T-helper 17 cell (primary cell): Measurements from ENCODE around the gene GNB1L. TPM values are rescaled to one million over a fixed set of nuclear protein-coding genes. Genes with fewer than 3 reads are reported as not detected.

Source experiments
- ATAC-seq: fragments of 150-1000 bp; cut with Tn5 transposase; 2 replicates; pipeline ENCODE4 v1.10.0; 2021; ENCODE audit warnings: mild to moderate bottlenecking, moderate library complexity
- DNase-seq, 3 donors: peaks; one replicate each; pipeline versions ENCODE4 v3.0.0 to v3.0.0-alpha.2; 2020 to 2021
- H3K9me3 ChIP-seq: one replicate; pipeline ENCODE4 v1.7.0; 2013; ENCODE audit warnings: low read length, mild to moderate bottlenecking; ENCODE audit not compliant: control insufficient read depth, poor library complexity, severe bottlenecking
- H3K27ac Mint-ChIP-seq: one replicate; pipeline ENCODE4 v1.8.0; 2022; ENCODE audit warnings: mild to moderate bottlenecking, moderate library complexity, mixed read lengths
- H3K27me3 Mint-ChIP-seq: one replicate; pipeline ENCODE4 v1.8.0; 2022; ENCODE audit warnings: mixed read lengths
- H3K36me3 Mint-ChIP-seq: one replicate; pipeline ENCODE4 v1.8.0; 2022; ENCODE audit warnings: low read depth, mixed read lengths
- H3K4me1 Mint-ChIP-seq: one replicate; pipeline ENCODE4 v1.8.0; 2022; ENCODE audit warnings: mild to moderate bottlenecking, mixed read lengths
- H3K4me3 Mint-ChIP-seq: one replicate; pipeline ENCODE4 v1.8.0; 2022; ENCODE audit warnings: mild to moderate bottlenecking, moderate library complexity, mixed read lengths
- total RNA-seq, 4 donors: library from RNA in 2 of 4; stranded (reverse) in 2 of 4; gene quantifications; one replicate each; pipeline ENCODE4 v1.2.3 and lab custom pipeline; 2022 to 2026

Gene GNB1L
- total RNA-seq, 2 donors from 2014 or later, result 5.0 to 6.2 TPM

- ATAC-seq, result no peak
- H3K9me3 ChIP-seq, result no peaks in the 10 kb centered on the region
- Mint-ChIP-seq H3K27me3 (no peaks in the 10 kb centered on the region), H3K27ac (no peak overlapping the region), H3K4me1 (peaks cover 9% of the 10 kb centered on the region), H3K4me3 (no peak overlapping the region), H3K36me3 (no peaks in the 10 kb centered on the region)
- DNase-seq, result peak; percentile 2 to 7 (median 6)
Observed at GRCh38 chr22:19876941-19877625, 22.4 kb upstream of the GNB1L start.

DNA sequence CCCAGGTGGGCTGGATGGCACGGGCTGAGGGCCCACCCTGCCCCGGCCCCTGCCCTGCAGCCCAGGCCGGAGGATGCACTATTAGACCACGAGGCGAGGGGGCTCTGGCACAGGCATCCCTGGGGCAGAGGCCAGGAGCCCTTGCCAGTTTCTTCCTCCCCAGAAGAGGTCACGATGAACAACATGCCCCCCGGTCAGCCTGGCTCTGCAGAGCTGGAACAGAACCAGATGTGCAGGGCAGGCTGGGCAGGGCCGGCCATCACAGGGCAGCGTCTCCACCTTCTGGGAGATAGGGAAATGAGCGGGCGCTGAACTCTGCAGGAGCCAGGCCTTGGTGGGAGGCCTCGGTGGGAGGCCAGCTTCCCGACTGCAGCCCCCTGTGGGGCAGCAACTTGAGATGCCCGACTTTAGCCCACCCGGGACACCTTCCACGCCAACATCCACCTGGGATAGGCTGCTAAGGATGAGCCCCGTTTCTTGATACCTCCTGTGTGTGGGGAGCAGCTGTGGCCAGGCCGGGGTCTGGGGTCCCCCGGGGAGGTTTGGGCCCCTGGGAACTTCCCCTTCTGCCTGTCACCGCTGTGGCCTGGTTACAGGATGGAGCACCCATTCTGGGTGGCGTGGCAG lies 21.8 kb upstream of the GNB1L start:
- Mint-ChIP-seq H3K27me3 (no peaks in the 10 kb centered on the region), H3K4me3 (no peak overlapping the region), H3K4me1 (peaks cover 9% of the 10 kb centered on the region), H3K36me3 (no peaks in the 10 kb centered on the region), H3K27ac (no peak overlapping the region)
- H3K9me3 ChIP-seq, result no peaks in the 10 kb centered on the region
- DNase-seq (peak; percentile 3 to 6 (median 6)), ATAC-seq (no peak)

GRCh38 chr22:19875531-19876313 lies 21.0 kb upstream of the GNB1L start:
- H3K4me3 Mint-ChIP-seq, result no peak overlapping the region

GRCh38 chr22:19875061-19875530 lies 20.4 kb upstream of the GNB1L start:
- no peaks in the 10 kb centered on the region for H3K9me3 ChIP-seq
- DNase-seq (peak in 1 of 3 donors; percentile 6), ATAC-seq (no peak)
- Mint-ChIP-seq H3K4me1 (peaks cover 9% of the 10 kb centered on the region), H3K36me3 (no peaks in the 10 kb centered on the region), H3K4me3 (no peak overlapping the region), H3K27ac (peak overlapping the region; percentile 72), H3K27me3 (no peaks in the 10 kb centered on the region)

More at GRCh38 chr22:19875531-19876313, 21.0 kb upstream of the GNB1L start:
- Mint-ChIP-seq H3K36me3 (no peaks in the 10 kb centered on the region), H3K4me1 (peaks cover 9% of the 10 kb centered on the region), H3K27ac (peak overlapping the region; percentile 72), H3K27me3 (no peaks in the 10 kb centered on the region)
- H3K9me3 ChIP-seq, result no peaks in the 10 kb centered on the region
- DNase-seq, result peak in 2 of 3 donors; percentile 3 to 5
- no peak for ATAC-seq

GRCh38 chr22:19874307-19875060 lies 19.8 kb upstream of the GNB1L start:
- Mint-ChIP-seq H3K4me3 (peak overlapping the region; percentile 64), H3K27ac (peak overlapping the region; percentile 72), H3K4me1 (peaks cover 9% of the 10 kb centered on the region), H3K36me3 (no peaks in the 10 kb centered on the region), H3K27me3 (no peaks in the 10 kb centered on the region)
- peak; percentile 20 to 31 (median 31) for DNase-seq
- peak; percentile 90 for ATAC-seq
- no peaks in the 10 kb centered on the region for H3K9me3 ChIP-seq

- Mint-ChIP-seq H3K4me3 (peak overlapping the region; percentile 64), H3K27me3 (no peaks in the 10 kb centered on the region), H3K27ac (peak overlapping the region; percentile 72), H3K36me3 (no peaks in the 10 kb centered on the region), H3K4me1 (peaks cover 9% of the 10 kb centered on the region)
- ATAC-seq, result peak; percentile 24
- H3K9me3 ChIP-seq, result no peaks in the 10 kb centered on the region
- no peak for DNase-seq
Observed at GRCh38 chr22:19873960-19874306, 19.3 kb upstream of the GNB1L start.

DNA sequence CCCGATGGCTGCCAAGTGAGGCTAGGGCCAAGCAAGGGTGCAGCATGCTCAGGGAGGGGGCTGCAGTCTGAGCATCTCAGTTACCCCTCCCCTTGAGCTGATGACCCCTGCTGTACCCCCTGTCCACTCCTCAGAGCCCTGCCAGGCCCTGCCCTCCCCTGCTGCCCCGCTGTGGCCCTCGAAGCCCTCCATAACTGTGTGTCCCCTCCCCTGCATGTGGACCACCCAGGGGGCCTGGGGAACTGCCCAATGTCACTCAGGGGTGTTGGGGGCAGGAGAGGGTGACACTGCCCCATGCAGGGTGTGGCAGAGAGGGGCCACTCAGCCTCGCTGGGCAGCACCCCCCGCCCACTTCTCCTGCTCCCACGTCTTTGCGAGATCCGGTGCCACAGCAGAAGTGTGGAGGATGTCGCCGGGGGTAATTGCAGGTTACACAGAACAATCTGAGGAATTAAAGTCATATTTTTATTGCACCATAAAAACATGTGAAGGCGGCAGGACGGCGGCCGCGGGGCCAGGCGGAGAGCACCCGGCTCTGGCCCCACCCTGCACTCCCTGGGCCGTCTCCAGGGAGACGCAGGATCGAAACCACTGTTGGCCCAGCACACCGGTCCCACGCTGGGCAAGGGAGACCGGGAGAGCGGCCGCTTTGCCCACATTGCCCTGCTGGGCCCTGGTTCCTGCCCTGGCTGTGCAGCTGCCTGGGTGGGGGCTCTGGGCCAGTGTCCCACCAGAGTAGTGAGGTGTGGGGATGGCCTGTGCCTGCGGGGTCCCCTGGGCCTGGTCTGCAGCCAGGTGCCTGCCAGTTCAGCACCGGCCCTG lies 18.7 kb upstream of the GNB1L start:
- no peaks in the 10 kb centered on the region for H3K9me3 ChIP-seq
- DNase-seq (peak; percentile 0 to 8 (median 6)), ATAC-seq (no peak)
- no peaks in the 10 kb centered on the region for H3K36me3 Mint-ChIP-seq
- H3K4me1 Mint-ChIP-seq, result peaks cover 11% of the 10 kb centered on the region
- H3K27me3 Mint-ChIP-seq, result no peaks in the 10 kb centered on the region
- H3K27ac Mint-ChIP-seq, result peak overlapping the region; percentile 72
- peak overlapping the region; percentile 64 for H3K4me3 Mint-ChIP-seq

GRCh38 chr22:19872779-19873137 lies 18.1 kb upstream of the GNB1L start:
- no peaks in the 10 kb centered on the region for H3K9me3 ChIP-seq
- Mint-ChIP-seq H3K4me1 (peaks cover 15% of the 10 kb centered on the region), H3K27me3 (no peaks in the 10 kb centered on the region), H3K4me3 (no peak overlapping the region), H3K27ac (no peak overlapping the region), H3K36me3 (no peaks in the 10 kb centered on the region)
- ATAC-seq (no peak), DNase-seq (peak in 2 of 3 donors; percentile 2 to 5)

DNA sequence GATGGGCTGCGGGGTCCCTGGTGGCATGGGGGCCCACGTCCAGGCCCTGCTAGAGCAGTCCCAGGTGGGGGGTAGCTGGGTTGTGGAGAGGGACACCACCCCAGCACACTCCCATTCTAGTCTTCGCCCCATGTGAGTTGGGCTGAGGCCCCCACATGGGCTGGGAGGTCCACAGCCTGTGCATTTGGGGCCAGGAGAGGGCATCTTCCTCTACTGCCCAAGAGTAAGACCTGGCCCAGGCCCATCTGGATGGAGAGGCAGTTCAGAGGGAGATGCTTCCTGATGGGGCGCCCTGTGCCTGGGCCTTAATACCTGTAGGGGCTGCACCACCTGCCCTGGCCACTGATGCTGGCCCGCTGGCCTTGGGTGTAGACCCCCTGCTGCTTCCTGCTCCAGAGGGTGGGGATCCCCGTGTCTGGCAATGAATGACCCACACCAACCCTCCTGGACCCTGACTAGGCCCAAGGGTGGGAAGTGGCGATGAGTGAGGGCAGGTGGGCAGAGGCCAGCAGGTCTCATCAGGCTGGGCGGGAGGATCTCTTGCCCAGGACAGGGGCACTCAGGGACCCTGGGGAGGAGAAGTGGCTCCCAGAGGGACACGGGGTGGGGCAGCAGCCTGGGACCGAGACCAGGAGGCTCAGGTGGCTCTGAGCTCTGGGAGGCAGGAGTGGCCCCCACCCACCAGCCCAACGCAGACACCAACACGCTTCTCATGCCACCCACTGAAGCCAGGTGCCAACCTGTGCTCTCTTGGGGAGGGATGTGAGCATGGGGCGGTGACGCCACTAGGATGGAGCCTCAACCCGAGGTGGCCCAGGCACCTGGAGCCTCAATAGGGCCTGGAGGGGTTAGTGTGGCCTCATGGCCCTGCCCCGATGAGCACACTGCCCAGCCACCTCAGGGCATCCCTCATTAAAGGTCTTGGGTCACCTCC lies 17.4 kb upstream of the GNB1L start:
- Mint-ChIP-seq H3K27ac (no peak overlapping the region), H3K27me3 (no peaks in the 10 kb centered on the region), H3K36me3 (no peaks in the 10 kb centered on the region), H3K4me3 (no peak overlapping the region), H3K4me1 (peaks cover 15% of the 10 kb centered on the region)
- no peaks in the 10 kb centered on the region for H3K9me3 ChIP-seq
- ATAC-seq (no peak), DNase-seq (peak; percentile 2 to 10 (median 7))

DNA sequence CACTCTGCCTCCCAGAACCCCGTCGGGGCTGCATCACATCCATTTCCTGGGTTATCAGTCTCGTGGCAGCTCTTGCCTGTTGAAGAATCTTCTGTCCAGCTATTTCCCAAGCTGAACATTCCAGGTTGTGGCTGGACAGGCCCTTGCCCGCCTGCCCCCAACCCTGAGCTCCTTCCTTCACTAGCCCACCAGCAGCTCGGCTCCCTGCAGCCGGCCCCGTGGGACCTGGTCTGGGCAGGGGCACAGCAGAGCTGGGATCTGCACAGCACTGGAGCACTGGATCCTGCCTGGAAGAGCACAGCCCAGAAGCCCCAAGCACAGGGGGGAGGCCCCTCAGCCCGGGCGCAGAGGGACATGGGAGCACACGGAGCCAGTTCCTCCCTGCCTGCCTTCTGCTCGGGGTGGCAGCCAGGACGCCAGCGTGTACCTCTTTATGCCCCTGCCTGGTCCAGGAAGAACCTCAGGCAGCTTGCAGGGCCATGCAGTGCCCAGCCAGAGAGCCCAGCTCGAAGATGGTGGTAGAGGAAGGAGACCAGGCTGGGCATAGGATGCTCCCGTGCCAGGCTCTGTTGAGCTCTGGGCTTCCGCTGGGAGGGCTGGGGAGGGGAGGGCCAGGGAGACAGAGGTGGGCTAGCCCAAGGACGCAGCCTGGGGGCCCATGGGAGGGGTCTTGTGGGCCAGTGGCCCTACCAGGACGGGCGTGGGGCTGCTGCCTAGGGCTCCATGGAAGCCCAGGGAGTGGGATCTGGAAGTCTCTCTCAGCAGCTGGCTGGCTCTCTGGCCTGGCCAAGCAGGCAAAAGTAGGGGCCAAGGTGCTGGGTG lies 16.6 kb upstream of the GNB1L start:
- DNase-seq (peak; percentile 3 to 7 (median 6)), ATAC-seq (no peak)
- no peaks in the 10 kb centered on the region for H3K27me3 Mint-ChIP-seq
- H3K4me1 Mint-ChIP-seq, result peaks cover 15% of the 10 kb centered on the region
- H3K9me3 ChIP-seq, result no peaks in the 10 kb centered on the region
- no peaks in the 10 kb centered on the region for H3K36me3 Mint-ChIP-seq
- no peak overlapping the region for H3K4me3 Mint-ChIP-seq
- H3K27ac Mint-ChIP-seq, result no peak overlapping the region
